GM20000 (cell line): ENCODE measurements around the gene PKN3.
A peak's percentile ranks its signal among the peaks of the same experiment; 100 is the strongest.
"Not testable (repeated sequence)": the region's sequence is repeated elsewhere in the genome, so short reads cannot be mapped to it uniquely, and the experiment has no call there.

Experiments used
- DNase-seq: peaks from one replicate; pipeline ENCODE4 v3.0.0; 2012; ENCODE audit warnings: low spot score
- TF ChIP-seq, protein P1 (sequence below): IDR thresholded peaks from 2 replicates; pipeline ENCODE4 v1.5.1; 2012; ENCODE audit warnings: mild to moderate bottlenecking, control low read depth; ENCODE audit errors: extremely low read depth, missing control alignments

The PKN3 gene

DNA sequence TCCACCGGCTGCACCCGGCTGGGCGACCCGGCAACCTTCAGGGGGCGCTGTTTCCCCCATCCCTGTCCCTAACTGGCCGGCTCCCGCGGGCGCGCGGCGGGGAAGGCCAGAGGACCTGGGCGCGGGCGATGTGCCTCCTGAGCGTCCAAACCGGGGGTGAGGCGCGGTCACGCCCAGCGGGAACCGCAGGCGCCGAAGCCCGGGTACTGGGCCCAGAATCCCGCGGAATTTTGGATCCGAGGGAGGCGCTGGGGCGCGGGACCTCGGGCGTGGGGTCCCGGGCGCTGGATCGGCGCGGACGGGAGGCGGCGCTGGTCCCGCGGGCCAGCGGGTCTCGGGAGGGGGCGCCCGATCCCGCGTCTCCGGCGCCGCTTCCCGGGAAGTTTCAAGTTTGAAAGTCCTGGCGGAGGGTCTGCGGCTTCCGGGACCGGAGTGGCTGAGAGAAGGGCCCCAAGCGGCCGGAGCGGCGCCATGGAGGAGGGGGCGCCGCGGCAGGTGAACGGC lies at the start of gene PKN3:
Gene PKN3 (plus strand): TSS at position 59 of the 504 bp plus-strand sequence. CDS start 413 bp downstream, at position 472.
- peak; percentile 97 for DNase-seq
- TF ChIP-seq, protein P1, sequence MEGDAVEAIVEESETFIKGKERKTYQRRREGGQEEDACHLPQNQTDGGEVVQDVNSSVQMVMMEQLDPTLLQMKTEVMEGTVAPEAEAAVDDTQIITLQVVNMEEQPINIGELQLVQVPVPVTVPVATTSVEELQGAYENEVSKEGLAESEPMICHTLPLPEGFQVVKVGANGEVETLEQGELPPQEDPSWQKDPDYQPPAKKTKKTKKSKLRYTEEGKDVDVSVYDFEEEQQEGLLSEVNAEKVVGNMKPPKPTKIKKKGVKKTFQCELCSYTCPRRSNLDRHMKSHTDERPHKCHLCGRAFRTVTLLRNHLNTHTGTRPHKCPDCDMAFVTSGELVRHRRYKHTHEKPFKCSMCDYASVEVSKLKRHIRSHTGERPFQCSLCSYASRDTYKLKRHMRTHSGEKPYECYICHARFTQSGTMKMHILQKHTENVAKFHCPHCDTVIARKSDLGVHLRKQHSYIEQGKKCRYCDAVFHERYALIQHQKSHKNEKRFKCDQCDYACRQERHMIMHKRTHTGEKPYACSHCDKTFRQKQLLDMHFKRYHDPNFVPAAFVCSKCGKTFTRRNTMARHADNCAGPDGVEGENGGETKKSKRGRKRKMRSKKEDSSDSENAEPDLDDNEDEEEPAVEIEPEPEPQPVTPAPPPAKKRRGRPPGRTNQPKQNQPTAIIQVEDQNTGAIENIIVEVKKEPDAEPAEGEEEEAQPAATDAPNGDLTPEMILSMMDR, result peak; percentile 80

DNA sequence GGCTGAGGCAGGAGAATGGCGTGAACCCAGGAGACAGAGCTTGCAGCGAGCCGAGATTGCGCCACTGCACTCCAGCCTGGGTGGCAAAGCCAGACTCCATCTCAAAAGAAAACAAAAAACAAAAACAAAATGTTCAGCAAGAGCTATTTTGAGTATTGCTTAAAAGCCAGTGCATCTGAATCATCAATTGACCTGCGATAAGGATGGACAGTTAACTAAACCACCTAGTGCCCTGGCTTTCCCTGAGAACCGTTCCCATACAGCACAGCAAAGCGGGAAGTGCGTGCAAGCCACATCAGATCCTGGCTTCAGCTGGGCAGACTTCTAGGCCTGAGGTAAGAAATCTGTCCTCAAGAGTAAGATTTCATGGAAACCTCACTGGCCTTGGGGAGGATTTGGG lies 48.4 kb upstream of the PKN3 start:
- TF ChIP-seq, protein P1, result no peak

DNA sequence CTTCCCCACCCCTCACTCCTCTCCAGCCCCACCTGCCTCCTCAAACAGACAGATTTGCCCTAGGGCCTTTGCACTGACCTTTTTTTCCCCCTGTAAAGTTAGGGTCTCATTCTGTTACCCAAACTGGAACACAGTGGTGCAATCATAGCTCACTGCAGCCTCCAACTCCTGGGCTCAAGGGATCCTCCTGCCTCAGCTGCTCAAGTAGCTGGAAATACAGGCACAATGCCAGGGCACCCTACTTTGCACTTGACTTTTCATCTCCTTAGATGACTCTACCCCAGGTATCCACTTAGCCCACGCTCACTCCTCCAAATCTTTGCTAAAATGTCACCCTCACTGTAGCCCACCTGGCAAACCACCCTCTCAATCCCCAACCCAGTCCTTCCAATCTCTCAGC lies 47.8 kb upstream of the PKN3 start:
- TF ChIP-seq, protein P1, result no peak
- no peak for DNase-seq

More for the DNA sequence above, 48.4 kb upstream of the PKN3 start:
- DNase-seq, result no peak

DNA sequence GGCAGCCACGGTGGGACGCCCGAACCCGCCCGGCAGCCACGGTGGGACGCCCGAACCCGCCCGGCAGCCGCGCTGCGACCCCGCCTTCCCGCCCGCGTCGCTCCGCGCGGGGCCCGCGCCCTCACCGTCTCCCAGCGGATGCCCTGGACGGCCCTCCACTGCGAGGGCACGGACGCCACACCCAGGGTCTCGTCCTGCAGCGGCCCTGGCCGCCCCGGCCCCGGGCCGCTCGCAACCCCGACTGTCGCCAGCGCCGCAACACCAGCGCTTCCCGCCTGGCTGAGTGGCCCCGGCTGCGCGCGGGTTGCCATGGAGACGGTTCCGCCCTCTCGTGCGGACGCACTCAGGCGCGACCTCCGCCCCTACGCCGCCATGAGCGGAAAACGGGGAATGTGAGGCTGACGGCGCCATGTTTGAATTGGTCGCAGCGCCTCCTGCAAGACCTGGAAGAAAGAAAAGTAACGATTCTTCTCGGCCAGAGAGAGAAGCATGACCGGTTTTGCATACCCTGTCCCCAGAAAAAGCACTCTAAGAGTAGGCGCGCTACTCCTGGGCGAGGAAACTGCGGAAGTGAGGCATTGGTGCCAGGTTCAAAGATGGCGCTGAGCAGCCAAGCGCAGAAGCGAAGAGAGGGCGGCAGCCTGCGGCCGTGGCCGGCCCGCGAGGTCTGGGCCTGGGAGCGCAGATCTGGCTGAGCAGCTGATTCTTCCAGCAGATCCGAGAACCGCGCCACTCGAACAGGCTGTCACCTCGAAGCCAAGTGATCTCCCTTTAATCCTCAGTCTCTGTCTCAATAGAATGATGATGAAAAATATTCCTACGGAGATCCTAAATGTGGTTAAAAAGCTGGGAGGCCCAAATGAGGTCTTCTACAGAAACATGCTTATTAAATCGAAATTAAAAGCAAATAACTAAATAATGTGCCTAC lies 45.6 kb upstream of the PKN3 start, which contains the start of gene DYNC2I2:
Gene DYNC2I2 (minus strand): TSS at position 432 of the 928 bp plus-strand sequence. CDS start 121 bp downstream, at position 311.
- TF ChIP-seq, protein P1, result no peak
- peak; percentile 90 for DNase-seq

DNA sequence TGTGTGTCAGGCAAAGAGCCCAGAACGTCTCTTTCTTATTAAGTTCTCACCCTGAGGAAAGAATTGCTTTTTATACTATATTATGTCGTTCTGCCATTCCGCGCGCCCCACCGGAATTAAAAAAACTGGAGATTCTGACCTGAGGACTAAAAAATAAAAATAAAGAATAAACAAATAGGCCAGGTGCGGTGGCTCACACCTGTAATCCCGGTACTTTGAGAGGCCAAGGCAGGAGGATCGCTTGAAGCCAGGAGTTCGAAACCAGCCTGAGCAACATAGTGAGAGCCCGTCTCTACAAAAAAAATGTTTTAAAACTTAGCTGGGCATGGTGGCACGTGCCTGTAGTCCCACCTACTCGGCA lies 45.0 kb upstream of the PKN3 start:
- DNase-seq, result no peak
- TF ChIP-seq, protein P1, result no peak

DNA sequence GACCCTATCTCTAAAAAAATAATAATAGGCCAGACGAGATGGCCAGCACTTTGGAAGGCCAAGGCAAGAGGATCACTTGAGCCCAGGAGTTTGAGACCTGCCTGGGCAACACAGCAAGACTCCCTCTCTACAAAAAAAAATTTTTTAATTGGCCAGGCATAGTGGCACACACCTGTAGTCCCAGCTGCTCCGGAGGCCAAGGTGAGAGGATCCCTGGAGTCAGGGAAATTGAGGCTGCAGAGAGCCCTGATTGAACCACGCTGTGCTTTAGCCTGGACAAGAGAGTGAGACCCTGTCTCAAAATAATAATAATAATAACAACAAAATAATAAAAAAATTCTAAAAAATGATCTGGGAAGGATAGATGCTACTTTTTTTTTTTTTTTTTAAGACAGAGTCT lies 44.5 kb upstream of the PKN3 start:
- TF ChIP-seq, protein P1, result no peak
- no peak for DNase-seq

DNA sequence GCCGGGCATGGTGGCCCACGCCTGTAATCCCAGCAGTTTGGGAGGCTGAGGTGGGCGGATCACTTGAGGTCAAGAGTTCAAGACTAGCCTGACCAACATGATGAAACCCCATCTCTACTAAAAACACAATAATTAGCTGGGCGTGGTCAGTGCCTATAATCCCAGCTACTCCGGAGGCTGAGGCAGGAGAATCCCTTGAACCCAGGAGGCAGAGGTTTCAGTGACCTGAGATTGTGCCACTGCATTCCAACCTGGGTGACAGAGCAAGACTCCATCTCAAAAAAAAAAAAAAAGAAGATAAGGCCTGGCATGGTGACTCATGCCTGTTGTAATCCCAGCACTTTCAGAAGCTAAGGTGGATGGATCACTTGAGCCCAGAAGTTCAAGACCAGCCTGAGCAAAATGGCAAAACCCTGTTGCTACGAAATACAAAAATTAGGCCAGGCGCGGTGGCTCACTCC lies 35.8 kb upstream of the PKN3 start:
- not testable (repeated sequence) for DNase-seq

DNA sequence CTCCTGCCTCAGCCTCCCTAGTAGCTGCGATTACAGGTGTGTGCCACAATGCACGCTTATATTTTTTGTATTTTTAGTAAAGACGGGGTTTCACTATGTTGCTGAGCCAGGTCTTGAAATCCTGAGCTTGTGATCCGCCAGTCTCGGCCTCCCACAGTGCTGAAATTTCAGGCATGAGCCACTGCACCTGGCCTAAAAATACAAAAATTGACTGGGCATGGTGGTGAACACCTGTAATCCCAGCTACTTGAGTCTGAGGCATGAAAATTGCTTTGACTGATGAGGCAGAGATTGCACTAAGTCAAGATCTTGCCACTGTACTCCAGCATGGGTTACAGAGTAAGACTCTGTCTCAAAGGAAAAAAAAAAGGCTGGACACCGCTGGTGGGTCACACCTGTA lies 32.5 kb upstream of the PKN3 start:
- no peak for DNase-seq
- TF ChIP-seq, protein P1, result no peak
